Measurements from ENCODE around the gene TNNI3K.

TNNI3K gene

DNA sequence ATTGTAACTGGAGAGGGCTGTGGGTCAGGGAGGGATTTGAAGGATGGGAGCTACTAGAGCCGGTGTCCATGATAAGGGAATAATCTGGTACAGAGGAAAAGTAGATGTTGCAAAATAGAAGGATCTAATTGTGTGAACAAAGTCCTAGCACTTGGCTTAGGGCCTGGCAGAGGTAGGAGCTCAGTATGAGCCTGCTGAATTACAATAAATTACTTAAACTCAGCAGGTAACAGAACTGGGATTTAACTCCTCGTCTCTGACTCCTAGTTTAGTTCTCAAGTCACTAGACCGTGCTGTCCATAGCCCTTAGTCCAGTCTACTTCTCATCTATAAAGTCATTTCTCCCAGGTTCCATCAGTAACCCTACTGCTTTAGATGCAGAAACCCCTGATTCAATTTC lies 157.0 kb downstream of the TNNI3K start:
- DNase-seq (ENCODE audit: low spot score): no peak

DNA sequence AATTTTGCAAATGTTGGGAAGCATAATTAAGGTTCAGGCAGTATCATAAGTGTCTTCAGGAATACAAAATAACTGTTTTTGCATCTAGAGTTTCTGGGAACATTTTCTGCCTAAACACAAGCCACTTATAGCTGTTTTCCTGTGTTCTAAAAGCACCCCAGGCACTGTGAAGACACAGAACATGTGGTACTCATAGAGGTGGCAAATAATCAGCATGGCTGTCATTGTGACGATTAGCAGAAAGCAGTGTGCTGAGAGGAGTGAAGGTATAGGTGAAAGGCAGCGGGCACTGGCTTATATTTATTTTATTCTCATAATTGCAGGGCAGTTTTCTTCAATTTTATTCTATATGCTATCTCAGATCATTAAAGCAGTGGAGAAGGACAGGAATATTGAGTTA lies 157.7 kb downstream of the TNNI3K start:
- DNase-seq (ENCODE audit: low spot score): no peak

DNA sequence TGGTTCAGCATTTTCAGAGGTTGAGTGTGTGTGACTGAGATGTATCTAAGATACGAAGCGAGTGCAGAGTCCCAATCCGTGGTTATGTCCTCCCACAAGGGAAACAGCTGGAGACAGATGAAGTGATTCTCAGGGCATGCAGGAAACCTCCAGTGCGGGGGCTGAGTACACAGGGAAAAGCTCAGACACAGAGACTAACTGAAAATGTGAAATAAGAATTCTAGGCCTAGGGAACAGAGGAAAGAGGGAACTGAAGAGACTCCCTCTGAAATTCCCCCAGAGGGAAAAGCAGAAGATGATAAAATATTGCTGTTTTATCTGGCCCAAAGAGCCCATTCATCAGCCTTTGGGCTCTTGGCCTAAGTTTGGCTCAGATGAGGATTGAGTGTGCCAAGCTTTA lies 160.4 kb downstream of the TNNI3K start:
- DNase-seq (ENCODE audit: low spot score): no peak

DNA sequence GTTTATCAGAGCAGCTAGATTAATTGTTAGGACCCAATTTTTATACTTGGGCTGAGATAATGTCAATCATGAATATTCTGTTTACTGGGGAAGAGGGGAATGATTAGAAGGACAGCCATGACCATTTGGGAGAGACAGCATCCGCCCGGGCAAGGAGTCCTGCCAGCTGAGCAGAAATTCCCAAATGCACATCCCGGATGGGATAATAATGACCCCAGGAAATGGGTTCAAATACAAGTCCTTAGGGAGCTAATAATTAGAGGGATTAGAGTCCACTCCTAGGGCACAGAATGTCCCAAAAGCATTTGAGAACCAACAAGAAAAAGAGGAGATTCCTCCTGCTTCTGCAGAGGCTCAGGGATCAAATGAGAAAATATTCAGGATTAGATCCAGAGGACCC lies 161.3 kb downstream of the TNNI3K start:
- DNase-seq (ENCODE audit: low spot score): no peak

DNA sequence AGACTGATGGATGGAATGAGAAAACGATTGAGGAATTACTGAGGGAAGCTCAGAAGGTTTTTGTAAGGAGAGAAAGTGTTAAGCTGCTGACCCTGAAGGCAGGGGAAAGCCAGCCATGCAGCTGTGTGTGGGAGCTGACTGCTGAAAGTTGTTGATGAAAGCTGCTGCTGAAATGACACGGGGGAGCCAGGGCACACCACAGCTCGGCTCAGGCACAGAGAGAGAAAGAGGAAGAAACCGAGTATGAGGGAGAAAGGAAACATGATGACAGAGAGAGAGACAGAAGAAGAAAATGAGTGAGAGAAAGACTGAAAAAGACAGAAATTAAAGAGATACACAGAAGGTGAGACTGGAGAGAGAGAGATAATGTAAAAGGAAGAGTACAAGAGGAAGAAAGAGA lies 161.7 kb downstream of the TNNI3K start:
- DNase-seq (ENCODE audit: low spot score): no peak

DNA sequence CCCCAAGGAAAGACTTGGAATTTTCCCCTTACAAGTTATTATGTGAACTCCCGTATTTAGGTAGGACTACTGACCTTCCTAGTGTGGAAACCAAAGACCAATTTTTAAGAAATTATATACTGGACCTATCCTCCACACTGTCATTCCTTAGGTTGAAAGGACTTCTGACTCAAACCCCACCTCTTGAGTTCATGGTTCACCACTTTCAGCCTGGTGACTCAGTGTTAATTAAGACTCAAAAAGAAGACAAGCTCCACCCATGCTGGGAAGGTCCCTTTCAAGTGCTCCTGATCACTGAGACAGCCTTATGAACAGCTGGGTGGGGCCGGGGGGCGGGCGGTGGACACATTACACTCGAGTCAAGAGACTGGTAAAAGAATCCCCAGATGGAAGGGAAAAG lies 164.1 kb downstream of the TNNI3K start:
- DNase-seq (ENCODE audit: low spot score): no peak

DNA sequence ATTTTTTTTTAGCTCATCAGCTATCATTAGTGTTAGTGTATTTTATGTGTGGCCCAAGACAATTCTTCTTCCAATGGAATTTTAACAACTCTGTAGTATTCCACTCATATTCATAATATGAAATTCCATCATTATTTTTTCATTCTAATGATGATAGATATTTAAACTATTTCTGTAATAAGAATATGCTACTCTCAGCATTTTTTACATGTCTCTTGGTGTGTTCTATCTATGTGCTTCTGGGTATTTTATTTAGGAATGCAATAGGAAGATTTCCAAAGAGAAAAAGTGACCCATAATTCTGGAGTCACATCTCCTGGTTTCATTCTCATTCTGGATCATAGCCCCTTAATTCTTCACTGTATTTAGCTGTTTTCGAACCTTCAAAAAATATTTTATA lies 167.7 kb downstream of the TNNI3K start:
- no peak for DNase-seq (ENCODE audit: low spot score)

DNA sequence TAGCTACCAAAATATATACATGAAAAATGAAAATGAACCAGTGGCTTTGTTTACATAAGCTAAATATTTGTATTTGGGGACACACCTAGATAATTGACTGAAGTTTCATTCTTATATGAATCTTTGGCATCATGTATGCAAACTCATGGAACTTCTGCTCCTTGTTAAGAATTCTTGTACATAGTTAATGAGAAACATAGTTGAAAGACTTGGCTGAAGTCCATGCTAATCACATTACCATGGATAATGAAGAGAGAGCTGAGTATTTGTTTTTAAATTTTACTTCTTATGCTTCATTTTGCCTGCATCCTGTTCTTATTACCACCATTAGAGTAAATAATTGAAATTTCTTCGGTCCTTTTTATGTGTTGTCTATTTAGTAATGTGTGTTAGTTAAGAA lies 168.4 kb downstream of the TNNI3K start:
- DNase-seq (ENCODE audit: low spot score): no peak

DNA sequence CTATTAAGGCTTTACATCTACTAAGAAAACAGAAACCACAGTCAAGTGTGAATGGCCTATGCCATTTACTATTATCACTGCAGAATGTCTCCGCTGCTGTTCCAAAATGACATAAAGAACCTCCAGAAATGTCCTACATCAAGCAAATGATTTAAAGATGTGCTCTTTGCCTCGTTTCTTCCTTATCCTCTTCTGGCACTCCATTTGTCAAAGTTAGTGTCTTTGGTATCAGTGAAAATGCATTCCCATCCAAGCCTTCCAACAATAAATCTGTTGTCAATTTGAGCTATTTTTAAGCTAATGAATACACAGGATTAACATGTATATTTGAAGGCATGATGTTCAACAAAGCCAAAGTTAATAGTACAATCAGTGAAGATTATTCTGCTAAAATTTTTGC lies 171.6 kb downstream of the TNNI3K start:
- DNase-seq (ENCODE audit: low spot score): no peak

DNA sequence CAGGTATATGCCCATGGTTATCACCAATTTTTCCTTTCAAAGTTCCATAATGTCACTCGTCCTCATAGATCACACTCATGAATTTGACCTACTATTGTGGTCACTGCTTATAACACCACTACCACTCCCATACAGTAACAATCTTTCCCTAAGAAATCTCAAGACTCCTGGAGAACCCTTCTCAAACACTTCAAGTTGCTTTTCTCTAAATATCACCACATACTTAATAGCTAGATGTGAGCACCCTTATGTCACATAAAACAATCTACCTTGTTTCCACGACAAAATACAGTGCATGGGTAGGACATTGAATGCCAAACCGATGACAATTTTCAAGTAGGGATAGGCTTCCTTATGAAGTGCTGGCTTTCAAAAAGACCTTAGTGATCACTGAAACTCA lies 172.7 kb downstream of the TNNI3K start:
- DNase-seq (ENCODE audit: low spot score): no peak

DNA sequence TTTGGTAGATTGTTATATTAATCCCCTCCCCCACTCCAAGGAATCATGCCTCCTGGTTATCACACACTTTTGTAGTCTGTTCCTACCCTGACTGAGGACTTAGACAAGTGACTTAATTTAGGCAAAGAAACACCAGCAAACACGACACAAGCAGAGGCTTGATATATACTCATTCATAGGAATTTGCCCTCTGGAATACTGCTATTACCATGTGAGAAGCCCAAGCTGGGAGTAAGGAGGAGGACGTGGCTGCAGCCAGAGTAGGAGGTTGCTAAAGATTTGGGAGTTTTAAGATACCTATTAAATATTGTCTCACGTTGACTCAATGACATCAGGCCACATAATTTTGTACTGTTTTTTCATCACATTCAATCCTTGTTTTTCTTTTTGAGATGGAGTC lies 177.1 kb downstream of the TNNI3K start:
- DNase-seq (ENCODE audit: low spot score): no peak

DNA sequence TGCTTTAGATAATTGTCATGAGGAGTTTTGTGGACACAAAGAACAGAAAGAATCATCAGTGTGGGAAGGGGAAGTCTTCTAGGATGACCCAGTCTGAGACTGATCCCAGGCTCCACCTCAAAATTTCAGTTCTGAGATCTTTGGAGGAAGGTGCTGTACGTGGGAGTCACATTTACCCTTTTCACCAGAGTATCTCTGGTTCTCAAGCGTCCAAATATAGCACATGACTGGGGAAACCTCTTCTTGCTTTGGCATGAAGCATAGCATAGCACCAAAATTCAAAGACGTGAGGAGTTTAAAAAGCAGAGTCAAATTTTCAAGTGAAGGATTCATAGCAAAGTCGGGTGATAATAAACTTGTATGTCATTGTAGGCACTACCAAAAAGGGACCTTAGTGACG lies 180.7 kb downstream of the TNNI3K start:
- no peak for DNase-seq (ENCODE audit: low spot score)

DNA sequence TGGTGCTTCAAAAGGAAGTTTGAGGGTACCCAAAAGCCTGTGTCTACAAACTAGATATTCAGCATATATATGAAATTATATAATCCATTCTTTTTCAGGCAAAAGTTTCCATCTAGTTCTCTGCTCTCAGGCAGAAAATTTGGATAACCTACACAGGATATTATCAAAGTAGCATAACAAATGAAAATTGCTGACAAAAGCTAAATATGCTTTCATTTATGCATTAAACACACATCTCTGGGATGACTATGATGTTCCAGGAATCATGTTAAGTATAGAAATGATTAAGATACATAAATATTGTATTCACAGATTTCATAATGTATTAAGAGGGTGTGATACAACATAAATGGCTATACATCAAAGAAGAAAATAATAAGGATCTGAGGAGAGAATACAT lies 184.4 kb downstream of the TNNI3K start:
- DNase-seq (ENCODE audit: low spot score): no peak

DNA sequence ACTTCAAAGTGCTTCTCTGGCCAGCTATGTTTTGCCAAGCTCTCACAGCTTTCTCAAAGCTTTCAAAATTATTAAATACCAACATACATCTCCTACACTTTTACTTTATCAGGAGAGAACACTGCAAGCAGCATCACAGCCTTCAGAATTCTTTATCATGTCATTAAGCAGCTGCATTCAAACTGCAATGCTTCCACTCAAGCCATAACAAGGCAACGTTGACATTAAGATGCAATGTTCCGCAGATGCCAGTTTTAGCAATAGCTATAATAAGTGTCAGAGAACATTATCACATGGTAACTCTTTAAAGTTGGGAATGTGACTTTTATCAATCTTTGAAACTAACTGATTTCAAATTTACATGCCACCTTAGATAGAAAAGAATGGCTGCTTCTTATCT lies 185.3 kb downstream of the TNNI3K start:
- DNase-seq (ENCODE audit: low spot score): no peak

DNA sequence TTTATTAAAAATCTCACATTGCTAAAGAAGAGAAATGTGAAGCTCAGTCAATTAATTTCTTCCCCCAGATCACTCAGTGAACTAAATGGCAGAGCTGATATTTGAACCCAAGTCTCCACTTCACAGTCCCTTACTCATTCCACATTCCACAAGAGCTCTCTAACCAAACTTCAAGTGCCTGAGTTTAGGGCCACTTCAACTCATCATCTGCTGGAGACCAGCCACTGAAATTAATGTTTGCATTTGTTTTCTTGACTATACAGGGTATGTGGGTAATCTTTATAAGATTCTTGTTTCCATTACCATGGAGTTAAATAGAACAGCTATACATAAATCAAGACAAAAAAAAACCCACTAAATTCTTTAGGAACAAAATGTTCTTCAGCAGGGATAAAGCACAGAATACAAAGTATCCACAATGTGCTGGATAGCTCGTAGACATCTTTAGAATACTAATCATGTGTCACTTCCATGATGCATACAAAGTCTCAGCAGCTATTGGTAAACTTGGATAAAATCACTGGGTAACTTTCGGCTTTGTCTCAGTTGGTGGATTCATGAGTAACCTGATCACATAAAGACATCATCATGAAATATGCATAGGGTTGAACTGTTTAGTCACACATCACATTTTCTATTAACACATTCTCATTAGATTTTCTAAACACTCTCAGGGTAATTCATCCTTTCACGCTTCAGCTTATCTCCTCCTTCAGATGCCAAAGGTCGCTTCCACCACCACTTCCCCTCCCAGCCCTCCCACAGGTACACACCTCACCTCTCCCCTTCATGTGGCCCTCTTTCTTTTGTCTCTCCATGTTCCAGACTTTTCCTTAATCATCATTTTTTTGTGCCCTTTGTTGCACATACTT lies 187.5 kb downstream of the TNNI3K start:
- DNase-seq (ENCODE audit: low spot score): no peak

DNA sequence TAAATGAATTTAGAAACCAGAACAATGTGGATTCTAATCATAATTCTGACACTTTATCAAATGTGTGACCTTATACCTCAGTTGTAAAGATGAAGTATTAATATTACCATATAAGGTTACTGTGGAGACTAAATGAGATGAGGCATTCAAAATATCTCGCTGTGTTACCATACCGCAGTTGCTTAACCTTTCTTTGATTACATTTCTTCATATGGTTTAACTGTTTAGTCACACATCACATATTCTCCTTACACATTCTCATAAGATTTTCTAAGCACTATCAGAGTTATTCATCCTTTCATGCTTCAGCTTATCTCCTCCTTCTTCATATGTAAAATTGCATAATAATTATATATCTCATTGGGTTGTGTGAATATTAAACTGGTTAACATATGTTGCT lies 188.3 kb downstream of the TNNI3K start:
- DNase-seq (ENCODE audit: low spot score): no peak

DNA sequence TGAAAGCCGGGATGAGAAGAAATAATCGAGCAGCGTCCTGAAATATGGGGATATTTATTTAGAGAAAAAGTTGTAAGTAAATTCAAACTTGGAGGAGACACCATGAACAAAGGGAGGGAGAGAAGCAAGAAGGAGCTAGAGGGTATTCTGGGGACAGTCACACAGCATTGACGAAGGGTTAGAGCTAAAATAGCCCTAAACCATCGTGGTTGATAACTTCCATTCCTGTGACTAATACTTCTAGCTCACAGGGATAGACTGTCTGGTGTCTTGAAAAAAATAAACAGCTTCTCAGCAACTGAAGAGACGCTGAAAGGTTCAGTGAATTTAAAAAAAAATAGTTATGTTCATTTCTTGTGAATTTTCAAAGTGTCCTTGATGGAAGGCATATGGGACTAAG lies 190.5 kb downstream of the TNNI3K start:
- no peak for DNase-seq (ENCODE audit: low spot score)

DNA sequence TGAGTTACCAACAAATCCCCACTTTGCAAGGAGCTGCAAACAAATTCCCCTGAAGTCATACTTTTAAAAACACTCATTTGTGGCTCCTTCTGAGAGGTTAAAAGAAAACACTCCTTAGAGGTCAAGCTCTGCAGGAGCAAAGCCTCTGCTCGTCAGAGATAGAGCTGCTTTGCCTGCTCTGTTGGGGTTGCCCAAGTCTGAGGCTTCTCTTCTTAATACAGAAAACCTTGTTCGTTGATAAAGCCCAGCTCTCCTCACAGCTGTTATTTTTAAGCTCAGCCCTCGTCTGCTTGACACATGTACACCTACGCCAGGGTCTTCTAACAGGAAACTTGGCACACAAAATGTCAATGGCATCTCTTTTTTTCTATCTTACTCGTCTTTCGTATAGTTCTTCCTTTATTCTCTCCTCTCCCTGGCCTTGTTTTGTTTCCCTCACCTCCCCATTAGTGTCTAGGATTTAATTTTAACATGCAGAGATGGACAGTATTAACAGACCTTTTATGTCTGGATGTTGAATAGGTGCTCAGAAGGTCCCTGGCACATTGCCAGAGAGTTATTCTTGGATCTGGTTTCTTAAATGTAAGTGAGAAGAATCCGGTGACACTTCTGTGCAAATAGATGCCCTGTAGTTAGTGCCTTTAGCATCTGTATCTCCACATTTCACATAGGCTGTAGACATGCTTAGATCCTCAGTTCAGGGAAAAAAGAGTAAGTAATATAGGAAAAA lies 191.2 kb downstream of the TNNI3K start:
- DNase-seq (ENCODE audit: low spot score): no peak

DNA sequence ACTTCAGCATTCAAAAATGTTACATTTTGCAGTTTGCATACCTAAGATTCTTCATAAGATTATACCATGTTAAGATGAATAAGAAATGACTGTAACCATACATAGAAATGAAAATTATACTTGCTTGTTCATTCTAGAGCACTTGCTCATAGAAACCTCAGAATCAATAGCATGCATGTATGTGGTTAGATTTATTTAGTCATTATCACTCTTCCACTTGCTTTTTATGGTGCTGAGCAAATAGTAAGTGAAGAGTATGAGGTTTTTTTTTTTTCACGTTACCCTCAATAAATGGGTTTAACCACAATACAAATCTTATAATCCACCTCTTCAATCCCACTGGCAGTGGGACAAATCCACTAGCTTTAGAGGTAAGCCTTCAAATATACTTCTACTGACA lies 192.5 kb downstream of the TNNI3K start:
- DNase-seq (ENCODE audit: low spot score): no peak

DNA sequence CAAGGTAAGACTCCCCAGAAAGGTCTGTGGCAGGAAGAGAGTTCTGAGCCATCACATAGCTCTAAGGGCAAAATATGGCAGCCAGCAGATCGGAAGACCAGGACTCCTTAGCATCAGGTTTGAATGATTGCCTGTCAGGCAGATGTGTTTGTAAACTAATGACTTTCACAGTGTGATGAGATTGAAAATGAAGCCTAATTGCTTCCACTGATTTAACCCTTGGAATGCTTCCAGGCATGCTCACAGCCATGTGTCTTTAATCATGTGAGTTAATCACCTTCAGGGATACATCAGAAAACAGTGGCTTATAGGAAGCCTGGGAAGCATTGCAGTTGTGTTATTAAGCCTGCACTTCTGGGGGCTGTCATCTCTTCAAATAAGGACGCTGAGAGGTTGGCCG lies 194.4 kb downstream of the TNNI3K start:
- DNase-seq (ENCODE audit: low spot score): no peak

DNA sequence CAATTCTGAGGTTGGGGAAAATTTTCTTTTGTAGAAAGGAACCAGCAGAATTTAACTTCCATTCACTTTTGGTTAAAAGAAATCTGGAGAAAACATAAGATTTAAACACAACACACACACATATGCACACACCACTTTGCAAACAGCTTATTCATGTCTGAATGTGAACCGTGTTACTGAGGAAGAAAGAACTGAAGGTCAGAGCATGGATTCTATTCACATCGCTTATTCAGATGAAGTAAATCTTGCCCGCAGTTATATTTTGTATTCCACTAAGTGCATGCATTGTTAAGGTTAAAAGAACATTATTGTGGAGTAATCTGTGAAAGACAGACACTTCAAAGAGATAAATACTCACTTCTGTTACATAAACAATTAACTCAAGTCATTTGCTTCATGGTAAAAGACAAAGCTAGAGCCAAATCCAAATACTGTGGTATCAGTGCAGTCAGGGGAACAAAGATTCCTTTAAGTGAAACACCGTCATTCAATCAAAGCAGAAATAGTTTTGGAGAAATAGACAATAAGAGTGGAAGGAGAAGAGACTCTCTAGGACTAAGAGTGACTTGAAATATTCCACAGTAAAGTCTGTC lies 195.3 kb downstream of the TNNI3K start:
- DNase-seq (ENCODE audit: low spot score): no peak

DNA sequence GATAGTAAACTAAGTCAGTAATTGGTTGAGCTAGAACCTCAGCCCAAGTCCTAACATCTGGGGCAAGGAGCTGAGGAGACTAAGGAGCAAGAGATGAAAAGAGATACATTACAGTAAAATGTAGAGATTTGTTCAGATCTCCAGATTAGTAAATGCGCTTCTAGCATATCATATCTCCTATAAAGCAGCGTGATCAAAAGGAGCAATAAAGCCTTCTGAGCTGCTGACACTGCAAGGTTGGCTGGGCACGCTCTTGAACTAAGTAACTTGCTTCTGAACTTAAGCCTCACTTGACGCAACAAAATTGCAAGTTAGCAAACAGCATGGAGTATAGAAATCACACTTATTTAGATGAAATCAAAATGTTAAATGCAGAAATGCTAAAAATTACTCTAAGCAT lies 196.3 kb downstream of the TNNI3K start:
- DNase-seq (ENCODE audit: low spot score): no peak

DNA sequence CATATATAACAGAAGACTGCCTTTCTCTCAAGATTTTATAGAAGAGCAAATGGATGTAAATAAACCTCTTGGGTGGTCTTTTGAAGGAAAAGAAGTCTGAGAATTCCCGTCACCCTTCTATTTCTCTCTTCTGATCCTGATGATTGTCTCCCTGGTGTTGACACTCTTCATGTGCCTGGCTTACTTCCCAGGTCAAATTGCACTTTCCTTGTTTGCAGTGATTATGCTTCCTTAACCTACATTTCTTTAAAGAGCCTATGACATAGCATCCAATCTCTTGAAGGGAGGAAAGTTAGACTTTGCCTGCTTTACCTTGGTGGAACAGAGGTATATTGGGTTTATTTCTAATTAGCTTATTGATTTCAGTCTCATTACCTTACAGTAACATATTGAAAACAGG lies 197.1 kb downstream of the TNNI3K start:
- DNase-seq (ENCODE audit: low spot score): no peak

All from CD4-positive, alpha-beta T cell treated with Interleukin-6 at 100 ng/mL for 8 hours (primary cell).